Common myeloid progenitor, CD34-positive (primary cell): ENCODE results near the gene SPACA4.
A peak's percentile ranks its signal among the peaks of the same experiment; 100 is the strongest.
"Not testable (repeated sequence)": the region's sequence is repeated elsewhere in the genome, so short reads cannot be mapped to it uniquely, and the experiment has no call there.

Source experiments
- CTCF ChIA-PET: fragments of 350-600 bp; sonication (Branson Sonifier 250); formaldehyde crosslinking; loops from one replicate; lab custom pipeline; 2021; ENCODE audit warnings: antibody characterized with exemption; lab: Charles Lee
- POLR2A ChIA-PET: fragments of 350-600 bp; sonication (Branson Sonifier 250); formaldehyde crosslinking; loops from one replicate; lab custom pipeline; 2021; ENCODE audit warnings: antibody characterized with exemption; lab: Charles Lee
- DNase-seq, 3 donors: peaks; one replicate each; pipeline versions ENCODE4 v3.0.0 to v3.0.0-alpha.2; 2013
- H3K27ac ChIP-seq, 2 experiments: 1 replicate in 1 of 2; 2 replicates in 1 of 2; pipeline ENCODE4 v1.7.0; 2013; ENCODE audit warnings: inconsistent platforms in 2 of 2, low read length in 2 of 2, mild to moderate bottlenecking in 2 of 2, low read depth in 1 of 2, moderate library complexity in 1 of 2; ENCODE audit not compliant: severe bottlenecking in 2 of 2, insufficient read depth in 1 of 2, poor library complexity in 1 of 2
- H3K27me3 ChIP-seq, 5 experiments: replicated peaks in 2 of 5; 1 replicate in 3 of 5; 2 replicates in 2 of 5; pipeline versions ENCODE4 v1.6.1 to v1.7.0; 2013; ENCODE audit warnings: low read length in 4 of 5, mild to moderate bottlenecking in 2 of 5, moderate library complexity in 2 of 5, inconsistent platforms in 1 of 5; ENCODE audit not compliant: insufficient read depth in 5 of 5, control insufficient read depth in 4 of 5
- H3K36me3 ChIP-seq, 4 experiments: 1 replicate in 2 of 4; 2 replicates in 2 of 4; pipeline versions ENCODE4 v1.6.1 to v1.7.0; 2013; ENCODE audit warnings: low read length in 3 of 4, control low read depth in 1 of 4, mild to moderate bottlenecking in 1 of 4; ENCODE audit not compliant: control insufficient read depth in 4 of 4, insufficient read depth in 4 of 4
- H3K4me1 ChIP-seq, 4 experiments: 1 replicate in 3 of 4; 2 replicates in 1 of 4; pipeline versions ENCODE4 v1.6.1 to v1.7.1; 2013; ENCODE audit warnings: low read length in 3 of 4, mild to moderate bottlenecking in 3 of 4, control low read depth in 1 of 4, inconsistent platforms in 1 of 4, moderate library complexity in 1 of 4; ENCODE audit not compliant: control insufficient read depth in 4 of 4, insufficient read depth in 4 of 4; ENCODE audit errors: control extremely low read depth in 1 of 4
- H3K4me3 ChIP-seq, 7 experiments: 1 replicate in 4 of 7; 2 replicates in 3 of 7; pipeline versions ENCODE4 v1.5.1 to v1.7.0; 2013; ENCODE audit warnings: mild to moderate bottlenecking in 7 of 7, low read length in 6 of 7, moderate library complexity in 6 of 7, inconsistent platforms in 2 of 7, low read depth in 2 of 7, control low read depth in 1 of 7; ENCODE audit not compliant: insufficient read depth in 4 of 7, control insufficient read depth in 1 of 7; ENCODE audit errors: extremely low read depth in 1 of 7
- H3K9me3 ChIP-seq, 5 experiments: 1 replicate in 4 of 5; 2 replicates in 1 of 5; pipeline versions ENCODE4 v1.6.1 to v1.7.1; 2013; ENCODE audit warnings: low read length in 4 of 5, mild to moderate bottlenecking in 2 of 5, inconsistent platforms in 1 of 5, low read depth in 1 of 5, moderate library complexity in 1 of 5; ENCODE audit not compliant: control insufficient read depth in 4 of 5, insufficient read depth in 2 of 5; ENCODE audit errors: control extremely low read depth in 1 of 5
- WGBS: methylation state at CpG from one replicate; pipeline ENCODE4 v1.1.5; 2013; ENCODE audit not compliant: insufficient coverage; 5-methylcytosine and 5-hydroxymethylcytosine counted together

SPACA4 gene

DNA sequence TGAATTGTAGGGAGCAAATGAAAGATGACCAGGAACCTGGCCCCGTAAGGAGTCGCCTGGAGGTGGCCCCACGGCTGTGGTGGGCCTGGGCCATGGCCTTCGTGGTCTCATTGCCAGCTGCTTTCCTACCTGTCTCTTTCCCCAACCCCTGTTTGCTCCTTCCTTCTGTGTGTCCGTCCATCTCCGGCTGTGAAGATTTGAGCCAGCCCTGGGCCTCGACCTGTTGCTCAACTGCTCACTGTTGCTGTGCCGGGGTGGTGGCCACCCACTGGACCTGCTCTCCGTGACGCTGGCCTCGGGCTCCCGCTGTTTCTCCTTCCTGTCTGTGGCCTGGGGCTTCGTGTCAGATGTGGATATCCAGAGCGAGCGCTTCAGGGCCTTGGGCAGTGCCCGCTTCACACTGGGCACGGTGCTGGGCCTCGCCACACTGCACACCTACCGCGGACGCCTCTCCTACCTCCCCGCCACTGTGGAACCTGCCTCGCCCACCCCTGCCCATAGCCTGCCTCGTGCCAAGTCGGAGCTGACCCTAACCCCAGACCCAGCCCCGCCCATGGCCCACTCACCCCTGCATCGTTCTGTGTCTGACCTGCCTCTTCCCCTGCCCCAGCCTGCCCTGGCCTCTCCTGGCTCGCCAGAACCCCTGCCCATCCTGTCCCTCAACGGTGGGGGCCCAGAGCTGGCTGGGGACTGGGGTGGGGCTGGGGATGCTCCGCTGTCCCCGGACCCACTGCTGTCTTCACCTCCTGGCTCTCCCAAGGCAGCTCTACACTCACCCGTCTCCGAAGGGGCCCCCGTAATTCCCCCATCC, 22.1 kb downstream of the SPACA4 start:
- Histone ChIP-seq H3K36me3 (peaks cover 0 to 28% (median 19%) of the 10 kb centered on the region in 4 experiments), H3K27ac (no peak overlapping the region), H3K9me3 (no peaks in the 10 kb centered on the region), H3K4me3 (no peak overlapping the region), H3K27me3 (no peaks in the 10 kb centered on the region), H3K4me1 (peaks cover 3 to 40% (median 28%) of the 10 kb centered on the region in 4 experiments)
- no peak for DNase-seq
- ChIA-PET CTCF (interaction anchor here (3.0 kb wide), 1 partner anchor 17 kb away, joined by 13 read pairs; the partner anchor contains the start of gene CA11), POLR2A (no interaction called here)
- WGBS, result 94% methylated on average over 29 of the region's 34 CpGs

DNA sequence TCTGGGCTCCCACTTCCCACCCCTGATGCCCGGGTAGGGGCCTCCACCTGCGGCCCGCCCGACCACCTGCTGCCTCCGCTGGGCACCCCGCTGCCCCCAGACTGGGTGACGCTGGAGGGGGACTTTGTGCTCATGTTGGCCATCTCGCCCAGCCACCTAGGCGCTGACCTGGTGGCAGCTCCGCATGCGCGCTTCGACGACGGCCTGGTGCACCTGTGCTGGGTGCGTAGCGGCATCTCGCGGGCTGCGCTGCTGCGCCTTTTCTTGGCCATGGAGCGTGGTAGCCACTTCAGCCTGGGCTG, 22.7 kb downstream of the SPACA4 start:
- DNase-seq, result no peak
- POLR2A ChIA-PET, result interaction anchor here (0.6 kb wide), 1 partner anchor 211 kb away, joined by 3 read pairs; no protein-coding TSS in a partner anchor
- CTCF ChIA-PET, result interaction anchor here (3.0 kb wide), 1 partner anchor 17 kb away, joined by 13 read pairs; the partner anchor contains the start of gene CA11
- Histone ChIP-seq H3K9me3 (no peaks in the 10 kb centered on the region), H3K4me3 (no peak overlapping the region), H3K4me1 (peaks cover 9 to 42% (median 31%) of the 10 kb centered on the region in 4 experiments), H3K36me3 (peaks cover 0 to 28% (median 19%) of the 10 kb centered on the region in 4 experiments), H3K27ac (no peak overlapping the region), H3K27me3 (no peaks in the 10 kb centered on the region)
- WGBS, result 97% methylated on average over 22 of the region's 22 CpGs

DNA sequence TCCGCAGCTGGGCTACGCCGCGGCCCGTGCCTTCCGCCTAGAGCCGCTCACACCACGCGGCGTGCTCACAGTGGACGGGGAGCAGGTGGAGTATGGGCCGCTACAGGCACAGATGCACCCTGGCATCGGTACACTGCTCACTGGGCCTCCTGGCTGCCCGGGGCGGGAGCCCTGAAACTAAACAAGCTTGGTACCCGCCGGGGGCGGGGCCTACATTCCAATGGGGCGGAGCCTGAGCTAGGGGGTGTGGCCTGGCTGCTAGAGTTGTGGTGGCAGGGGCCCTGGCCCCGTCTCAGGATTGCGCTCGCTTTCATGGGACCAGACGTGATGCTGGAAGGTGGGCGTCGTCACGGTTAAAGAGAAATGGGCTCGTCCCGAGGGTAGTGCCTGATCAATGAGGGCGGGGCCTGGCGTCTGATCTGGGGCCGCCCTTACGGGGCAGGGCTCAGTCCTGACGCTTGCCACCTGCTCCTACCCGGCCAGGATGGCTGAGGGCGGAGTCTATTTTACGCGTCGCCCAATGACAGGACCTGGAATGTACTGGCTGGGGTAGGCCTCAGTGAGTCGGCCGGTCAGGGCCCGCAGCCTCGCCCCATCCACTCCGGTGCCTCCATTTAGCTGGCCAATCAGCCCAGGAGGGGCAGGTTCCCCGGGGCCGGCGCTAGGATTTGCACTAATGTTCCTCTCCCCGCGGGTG, 23.2 kb downstream of the SPACA4 start:
- Histone ChIP-seq H3K27ac (no peak overlapping the region), H3K4me3 (no peak overlapping the region), H3K27me3 (no peaks in the 10 kb centered on the region), H3K36me3 (peaks cover 0 to 28% (median 19%) of the 10 kb centered on the region in 4 experiments), H3K9me3 (no peaks in the 10 kb centered on the region), H3K4me1 (peaks cover 9 to 40% (median 31%) of the 10 kb centered on the region in 4 experiments)
- CTCF ChIA-PET, result interaction anchor here (1.4 to 3.0 kb wide), 3 partner anchors 8 to 46 kb away, joined by 4 to 13 read pairs (median 8); partner anchors contain the start of gene CA11
- 95% methylated on average over 42 of the region's 48 CpGs for WGBS
- peak in 1 of 3 donors; percentile 13 for DNase-seq
- POLR2A ChIA-PET, result interaction anchor here (0.6 kb wide), 1 partner anchor 211 kb away, joined by 3 read pairs; no protein-coding TSS in a partner anchor

DNA sequence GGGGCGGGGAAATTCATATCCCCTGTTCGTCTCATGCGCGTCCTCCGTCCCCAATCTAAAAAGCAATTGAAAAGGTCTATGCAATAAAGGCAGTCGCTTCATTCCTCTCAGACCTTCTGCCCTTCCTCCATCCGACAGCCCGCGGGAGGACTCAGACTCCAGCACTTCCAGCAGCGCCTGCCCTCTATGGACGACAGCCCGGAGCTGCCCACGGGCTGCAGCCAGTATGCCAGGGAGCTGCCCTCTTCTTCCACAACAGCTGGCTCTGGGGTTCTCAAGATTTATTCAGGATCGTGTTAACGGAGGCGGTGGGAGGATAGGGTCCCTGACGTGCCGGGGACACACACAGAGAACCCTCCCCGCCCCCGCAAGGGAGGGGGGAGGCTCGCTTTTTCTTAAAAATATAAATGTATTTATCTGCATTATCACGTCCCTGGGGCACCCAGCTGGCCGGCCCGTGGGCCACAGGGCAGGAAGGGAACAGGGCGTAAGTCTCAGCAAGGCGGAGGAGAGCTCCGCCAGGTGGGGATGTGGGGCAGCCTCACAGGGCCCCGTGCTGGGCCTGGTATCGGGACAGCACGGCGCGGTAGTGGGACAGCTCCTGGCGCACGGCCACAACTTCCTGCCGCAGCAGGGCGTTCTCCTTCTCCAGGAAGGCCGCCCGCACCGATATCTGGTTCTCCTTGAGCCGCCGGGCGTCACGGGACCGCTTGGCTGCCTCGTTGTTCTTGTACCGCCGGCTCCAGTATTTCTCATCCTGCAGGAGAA, 23.9 kb downstream of the SPACA4 start:
- H3K4me1 ChIP-seq, result peaks cover 9 to 40% (median 35%) of the 10 kb centered on the region in 4 experiments
- peaks cover 0 to 28% (median 19%) of the 10 kb centered on the region in 4 experiments for H3K36me3 ChIP-seq
- ChIA-PET POLR2A (interaction anchor here (1.1 kb wide), 1 partner anchor 11 kb away, joined by 4 read pairs; the partner anchor contains the start of genes RPL18 and SPHK2), CTCF (interaction anchor here (1.4 to 3.0 kb wide), 4 partner anchors 9 to 268 kb away, joined by 4 to 13 read pairs (median 6); partner anchors contain the start of gene CA11)
- 42% methylated on average over 30 of the region's 47 CpGs for WGBS
- H3K4me3 ChIP-seq, result peak overlapping the region in 3 of 7 experiments; percentile 28 to 52 (median 36)
- DNase-seq, result peak; percentile 44 to 70 (median 59)
- peak overlapping the region in 1 of 2 experiments; percentile 17 for H3K27ac ChIP-seq
- no peaks in the 10 kb centered on the region for H3K9me3 ChIP-seq
- H3K27me3 ChIP-seq, result no peaks in the 10 kb centered on the region

DNA sequence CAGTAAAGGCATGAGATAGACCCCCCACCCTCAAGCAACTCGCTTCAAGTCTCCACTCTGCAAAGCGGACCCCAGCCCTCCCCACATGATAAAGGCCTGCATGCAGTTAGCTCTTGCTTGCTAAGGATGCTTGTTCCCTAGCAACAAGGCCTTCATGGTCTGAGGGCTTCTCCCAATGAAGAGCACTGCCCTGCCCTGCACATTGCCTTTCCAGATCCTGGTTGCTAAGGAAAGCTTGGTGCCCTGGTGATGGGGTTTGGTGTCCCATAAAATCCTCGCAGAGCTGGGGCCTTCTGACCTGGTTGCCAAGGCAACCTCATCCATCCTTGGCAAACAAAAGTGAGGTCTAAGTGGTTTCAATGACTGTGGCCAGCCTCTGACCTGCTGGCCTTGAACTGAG, 24.7 kb downstream of the SPACA4 start:
- ChIA-PET CTCF (interaction anchor here (1.1 to 3.0 kb wide), 4 partner anchors 7 to 268 kb away, joined by 3 to 13 read pairs (median 6); partner anchors contain the start of gene CA11), POLR2A (interaction anchor here (1.1 kb wide), 1 partner anchor 12 kb away, joined by 4 read pairs; the partner anchor contains the start of genes RPL18 and SPHK2)
- 90% methylated on average over 3 of the region's 3 CpGs for WGBS
- peak in 1 of 3 donors; percentile 52 for DNase-seq
- H3K4me3 ChIP-seq, result peak overlapping the region in 2 of 7 experiments; percentile 36 to 52
- H3K9me3 ChIP-seq, result no peaks in the 10 kb centered on the region
- peaks cover 0 to 28% (median 16%) of the 10 kb centered on the region in 4 experiments for H3K36me3 ChIP-seq
- no peaks in the 10 kb centered on the region for H3K27me3 ChIP-seq
- H3K27ac ChIP-seq, result peak overlapping the region in 1 of 2 experiments; percentile 17
- H3K4me1 ChIP-seq, result peaks cover 9 to 47% (median 41%) of the 10 kb centered on the region in 4 experiments

DNA sequence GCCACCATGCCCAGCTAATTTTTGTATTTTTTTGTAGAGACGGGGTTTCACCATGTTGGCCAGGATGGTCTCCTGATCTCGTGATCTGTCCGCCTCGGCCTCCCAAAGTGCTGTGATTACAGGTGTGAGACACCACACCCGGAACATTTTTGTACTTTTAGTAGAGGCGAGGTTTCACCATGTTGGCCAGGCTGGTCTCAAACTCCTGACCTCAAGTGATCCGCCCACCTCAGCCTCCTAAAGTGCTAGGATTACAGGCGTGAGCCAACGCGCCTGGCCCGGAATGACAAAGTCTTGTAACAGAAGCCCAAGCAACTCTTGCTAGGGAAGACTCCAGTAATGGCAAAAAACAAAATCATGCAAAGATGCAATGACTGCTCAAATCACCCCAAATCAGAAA, 25.7 kb downstream of the SPACA4 start:
- H3K9me3 ChIP-seq, H3K27me3 ChIP-seq, DNase-seq, H3K4me3 ChIP-seq, H3K27ac ChIP-seq, POLR2A ChIA-PET: not testable (repeated sequence)
- Histone ChIP-seq H3K36me3 (peaks cover 0 to 25% (median 14%) of the 10 kb centered on the region in 4 experiments), H3K4me1 (peaks cover 9 to 58% (median 51%) of the 10 kb centered on the region in 4 experiments)
- CTCF ChIA-PET, result interaction anchor here (1.0 to 1.6 kb wide), 4 partner anchors 8 to 269 kb away, joined by 3 to 6 read pairs (median 4); no protein-coding TSS in a partner anchor
- 97% methylated on average over 8 of the region's 11 CpGs for WGBS
